Measurements from ENCODE around the gene ZNF800. TPM values are rescaled to one million over a fixed set of nuclear protein-coding genes. Genes with fewer than 3 reads are reported as not detected.

Gene ZNF800
- total RNA-seq, 1 donor, result 37.5 TPM

GRCh38 chr7:127366680-127367079 lies 25.8 kb downstream of the ZNF800 start:
- no peak overlapping the region for H3K4me3 ChIP-seq (ENCODE audit: low read depth, low read length)
- DNase-seq (ENCODE audit: low read depth), result no peak
- no peak for TF ChIP-seq CTCF (IDR thresholded peaks at IDR 0.05; ENCODE audit: insufficient read depth, low read length)

DNA sequence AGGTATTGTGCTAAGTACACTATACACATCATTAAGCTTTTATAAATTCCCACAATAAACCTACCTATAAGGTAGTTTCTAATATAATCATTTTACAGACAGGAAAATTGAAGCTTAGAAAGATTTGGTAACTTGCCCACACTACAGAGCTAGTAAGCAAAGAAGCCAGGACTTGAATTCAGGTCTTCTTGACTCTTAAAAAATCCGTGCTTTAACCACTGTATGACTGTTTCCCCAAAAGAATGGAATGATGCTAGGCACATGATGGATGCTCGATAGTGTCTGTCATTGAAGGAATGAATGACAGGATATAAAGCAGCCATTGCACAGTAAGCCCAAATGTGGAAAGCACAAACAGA lies 26.6 kb downstream of the ZNF800 start:
- DNase-seq (ENCODE audit: low read depth), result no peak
- TF ChIP-seq CTCF (IDR thresholded peaks at IDR 0.05; ENCODE audit: insufficient read depth, low read length), result no peak

DNA sequence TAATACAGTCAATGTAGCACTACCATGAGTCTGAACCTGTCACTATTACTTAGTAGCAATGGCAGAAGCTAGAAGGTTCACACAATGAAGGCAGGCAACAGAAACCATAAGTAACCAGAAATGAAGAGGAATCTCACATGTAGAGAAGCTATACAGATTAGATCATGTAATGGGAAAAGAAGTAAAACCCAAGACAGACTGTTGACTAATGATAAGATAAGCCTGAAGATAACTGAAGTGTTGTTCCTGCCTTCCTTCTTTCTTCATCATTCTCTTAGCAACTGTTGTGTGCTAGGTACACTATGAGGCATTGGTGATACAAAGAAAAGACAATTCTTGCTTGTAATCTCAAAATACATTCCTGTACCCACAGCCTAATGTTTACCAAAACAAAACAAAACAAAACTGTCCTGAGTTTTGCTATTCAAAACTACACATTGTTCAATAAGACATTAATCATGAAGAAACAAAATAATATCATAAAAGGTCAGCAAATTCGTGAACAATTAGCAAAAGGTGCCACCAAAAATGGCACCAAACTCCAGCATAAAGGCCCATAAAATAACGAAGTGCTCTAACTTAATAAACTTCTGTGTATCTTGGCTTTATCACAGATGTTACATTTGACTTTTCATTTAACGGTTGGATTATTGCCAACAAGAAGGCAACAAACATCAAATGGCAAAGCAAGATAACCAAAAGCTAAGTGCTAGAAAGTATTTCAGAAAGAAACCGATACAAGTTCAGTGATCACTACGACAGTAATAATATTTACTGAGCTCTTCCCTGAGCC lies 27.1 kb downstream of the ZNF800 start:
- no peak overlapping the region for H3K4me3 ChIP-seq (ENCODE audit: low read depth, low read length)
- DNase-seq (ENCODE audit: low read depth), result no peak
- TF ChIP-seq CTCF (IDR thresholded peaks at IDR 0.05; ENCODE audit: insufficient read depth, low read length), result no peak

More for the DNA sequence above, 26.6 kb downstream of the ZNF800 start:
- H3K4me3 ChIP-seq (ENCODE audit: low read depth, low read length), result no peak overlapping the region

DNA sequence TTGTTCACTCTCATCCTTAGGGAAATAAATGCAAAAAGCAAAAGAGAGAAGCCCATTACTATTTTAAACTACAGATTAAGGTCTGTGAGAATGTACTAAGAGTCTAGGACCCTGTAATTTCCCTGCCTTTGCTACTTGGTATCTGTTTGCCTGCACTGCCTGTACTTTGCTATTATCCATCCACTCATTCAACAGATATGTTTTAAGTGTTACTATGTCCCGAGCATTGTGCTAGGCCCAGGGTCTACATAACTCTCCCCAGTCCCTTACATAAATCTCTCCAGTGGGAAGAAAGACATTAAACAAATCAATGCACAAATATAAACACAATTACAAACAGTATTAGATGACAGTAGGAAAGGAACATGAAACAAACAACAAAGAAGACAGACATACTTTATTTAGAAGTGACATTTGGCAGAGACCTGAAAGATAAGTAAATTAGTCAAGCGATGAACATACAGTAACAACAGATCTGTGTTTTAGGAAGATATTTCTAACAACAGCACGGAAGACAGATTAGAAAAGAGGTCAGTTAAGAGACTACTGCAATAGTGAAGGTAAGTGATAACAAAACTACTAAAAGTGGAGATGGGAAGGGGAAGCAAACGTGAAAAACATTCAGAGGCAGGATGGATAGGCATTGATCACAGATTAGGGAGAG lies 30.0 kb downstream of the ZNF800 start:
- DNase-seq (ENCODE audit: low read depth), result no peak
- no peak overlapping the region for H3K4me3 ChIP-seq (ENCODE audit: low read depth, low read length)
- TF ChIP-seq CTCF (IDR thresholded peaks at IDR 0.05; ENCODE audit: insufficient read depth, low read length), result no peak

- no peak for DNase-seq (ENCODE audit: low read depth)
- H3K4me3 ChIP-seq (ENCODE audit: low read depth, low read length), result no peak overlapping the region
- TF ChIP-seq CTCF (IDR thresholded peaks at IDR 0.05; ENCODE audit: insufficient read depth, low read length), result no peak
These were observed 30.8 kb downstream of the ZNF800 start for GRCh38 chr7:127361736-127362135.

DNA sequence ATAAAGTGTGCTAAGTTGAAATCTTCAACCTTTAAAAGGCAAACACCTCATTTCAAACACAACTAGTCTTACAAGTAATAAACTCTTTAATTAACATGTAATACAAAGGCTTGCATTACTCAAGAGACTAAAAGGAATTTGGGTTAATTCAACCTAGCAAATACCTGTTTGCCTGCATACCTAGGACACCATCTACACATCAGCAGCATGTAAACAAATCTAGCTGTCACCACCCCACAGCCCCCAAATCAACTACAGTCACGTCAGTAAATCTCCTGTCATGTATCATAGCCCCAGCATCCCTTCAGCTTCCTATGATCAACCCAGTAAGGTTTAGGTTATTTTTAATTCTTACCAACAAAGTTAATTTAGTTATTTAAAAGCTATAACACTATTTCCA lies 33.5 kb downstream of the ZNF800 start:
- no peak for DNase-seq (ENCODE audit: low read depth)
- H3K4me3 ChIP-seq (ENCODE audit: low read depth, low read length), result no peak overlapping the region
- TF ChIP-seq CTCF (IDR thresholded peaks at IDR 0.05; ENCODE audit: insufficient read depth, low read length), result no peak
